ENCODE measurements around the gene ILKAP.

- no peak for TF ChIP-seq CTCF (IDR thresholded peaks at IDR 0.05; ENCODE audit: borderline replicate concordance, extremely low read depth, low read length, poor library complexity, severe bottlenecking)
- no peak for TF ChIP-seq EZH2 (IDR thresholded peaks at IDR 0.05; ENCODE audit: borderline replicate concordance, low read depth, low read length, severe bottlenecking)
These were observed 78.2 kb downstream of the ILKAP start for GRCh38 chr2:238125127-238125885.

All from DND-41 (cell line).